ENCODE results near the gene MBOAT1.

- TF ChIP-seq RAD21 (IDR thresholded peaks at IDR 0.05; ENCODE audit: low read length) = no peak
- TF ChIP-seq CHD2 (IDR thresholded peaks at IDR 0.05; ENCODE audit: low read length, partially characterized antibody) = no peak
- TF ChIP-seq NFIC (IDR thresholded peaks at IDR 0.05; ENCODE audit: borderline replicate concordance) = no peak
- TF ChIP-seq, protein P1, sequence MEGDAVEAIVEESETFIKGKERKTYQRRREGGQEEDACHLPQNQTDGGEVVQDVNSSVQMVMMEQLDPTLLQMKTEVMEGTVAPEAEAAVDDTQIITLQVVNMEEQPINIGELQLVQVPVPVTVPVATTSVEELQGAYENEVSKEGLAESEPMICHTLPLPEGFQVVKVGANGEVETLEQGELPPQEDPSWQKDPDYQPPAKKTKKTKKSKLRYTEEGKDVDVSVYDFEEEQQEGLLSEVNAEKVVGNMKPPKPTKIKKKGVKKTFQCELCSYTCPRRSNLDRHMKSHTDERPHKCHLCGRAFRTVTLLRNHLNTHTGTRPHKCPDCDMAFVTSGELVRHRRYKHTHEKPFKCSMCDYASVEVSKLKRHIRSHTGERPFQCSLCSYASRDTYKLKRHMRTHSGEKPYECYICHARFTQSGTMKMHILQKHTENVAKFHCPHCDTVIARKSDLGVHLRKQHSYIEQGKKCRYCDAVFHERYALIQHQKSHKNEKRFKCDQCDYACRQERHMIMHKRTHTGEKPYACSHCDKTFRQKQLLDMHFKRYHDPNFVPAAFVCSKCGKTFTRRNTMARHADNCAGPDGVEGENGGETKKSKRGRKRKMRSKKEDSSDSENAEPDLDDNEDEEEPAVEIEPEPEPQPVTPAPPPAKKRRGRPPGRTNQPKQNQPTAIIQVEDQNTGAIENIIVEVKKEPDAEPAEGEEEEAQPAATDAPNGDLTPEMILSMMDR (IDR thresholded peaks at IDR 0.05) = no peak
- TF ChIP-seq JUND (IDR thresholded peaks at IDR 0.05) = no peak
- TF ChIP-seq RCOR1 (IDR thresholded peaks at IDR 0.05; ENCODE audit: low read length) = no peak
- TF ChIP-seq EP300 (IDR thresholded peaks at IDR 0.05; ENCODE audit: borderline replicate concordance in 1 of 2, low read depth in 1 of 2, low read length in 1 of 2) = no peak
- TF ChIP-seq USF2 (IDR thresholded peaks at IDR 0.05; ENCODE audit: borderline replicate concordance, low read depth, low read length) = no peak
Measured at GRCh38 chr6:20238688-20239587, 26.7 kb upstream of the MBOAT1 start.

Data from SK-N-SH (cell line).